NCI-H446 treated with DMSO at 0.1 percent for 48 hours (cell line): ENCODE results near the gene ATRIP.
A peak's percentile ranks its signal among the peaks of the same experiment; 100 is the strongest.
"Not testable (repeated sequence)": the region's sequence is repeated elsewhere in the genome, so short reads cannot be mapped to it uniquely, and the experiment has no call there.

Experiments used
- DNase-seq: peaks from one replicate; lab custom pipeline; 2025; lab: John Stamatoyannopoulos, UW

Gene ATRIP

DNA sequence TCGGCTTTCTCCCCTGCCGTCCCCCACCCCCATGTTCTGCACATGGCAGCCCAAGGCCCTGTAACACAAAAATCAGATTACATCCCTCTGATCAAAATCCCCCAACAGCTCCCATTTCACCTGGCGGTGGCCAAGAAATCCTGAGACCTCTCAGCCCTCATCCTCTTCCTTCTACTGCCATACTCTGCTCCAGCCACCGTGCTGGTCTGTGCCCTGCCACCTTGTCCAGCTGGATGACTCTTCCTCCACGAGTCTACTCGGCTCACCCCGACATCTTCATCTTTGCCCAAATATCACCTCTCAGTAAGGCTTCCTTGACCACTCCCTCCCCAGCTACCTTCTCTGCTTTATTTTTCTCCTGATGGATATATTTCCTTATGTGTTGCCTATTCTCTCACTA is 9.7 kb upstream of the ATRIP start:
- no peak for DNase-seq

- no peak for DNase-seq
Observed at GRCh38 chr3:48437812-48438211, 8.7 kb upstream of the ATRIP start.

- peak; percentile 82 for DNase-seq
Observed at GRCh38 chr3:48439820-48440589, 6.5 kb upstream of the ATRIP start, which contains the start of the genes CCDC51 and TMA7. TSS of gene CCDC51 (minus strand) at chr3:48440119. CDS start at chr3:48435128, 4,991 bp downstream. TSS of gene TMA7 (plus strand) at chr3:48440257. CDS start at chr3:48440297, 40 bp downstream.

DNA sequence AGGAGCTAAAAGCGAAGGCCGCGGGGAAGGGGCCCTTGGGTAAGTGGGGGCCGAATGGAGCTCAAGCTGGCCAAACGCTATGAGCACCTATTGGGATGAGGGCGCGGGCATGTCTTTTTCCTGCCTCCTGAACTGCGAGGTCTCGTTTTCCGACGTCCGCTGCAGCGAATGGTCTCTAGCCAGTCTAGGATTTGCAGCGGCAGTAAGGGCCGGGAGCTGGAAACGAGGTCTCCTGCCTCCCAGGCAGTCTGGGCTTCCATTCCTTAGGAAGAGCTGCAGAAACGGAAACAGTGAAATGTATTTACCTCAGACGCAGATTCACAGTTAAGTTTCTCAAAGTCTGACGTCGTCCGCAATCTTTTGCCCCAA is 6.0 kb upstream of the ATRIP start:
- no peak for DNase-seq

GRCh38 chr3:48441940-48442339 is 4.6 kb upstream of the ATRIP start:
- no peak for DNase-seq

DNA sequence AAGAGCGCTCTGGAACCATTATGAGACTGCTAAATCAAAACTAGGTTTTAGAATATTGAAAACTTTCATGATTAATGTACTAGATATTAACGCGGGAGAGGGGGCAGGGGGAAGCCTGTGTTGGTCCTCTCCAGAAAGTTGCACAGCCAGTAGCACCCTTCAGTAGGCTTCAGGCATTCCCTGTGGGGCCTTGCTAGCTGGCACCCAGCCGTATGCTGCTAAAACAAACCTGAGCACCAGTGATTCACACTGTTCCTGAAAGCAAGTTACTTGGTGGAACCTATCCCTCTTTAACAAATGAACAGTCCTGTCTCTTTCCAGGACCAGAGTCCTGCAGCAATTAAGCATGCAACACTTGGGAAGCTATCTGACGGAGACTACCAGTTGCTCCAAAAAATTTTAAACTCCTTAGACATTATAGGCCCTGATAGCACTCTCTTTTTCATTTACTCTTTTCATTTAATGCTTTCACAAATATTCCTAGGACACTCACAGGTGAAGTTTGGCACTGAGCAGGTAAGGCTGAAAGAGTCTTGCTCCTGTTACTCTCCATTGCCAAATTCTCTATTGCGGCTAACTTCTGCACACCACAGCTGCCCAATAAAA is 1.2 kb upstream of the ATRIP start:
- DNase-seq = no peak

DNA sequence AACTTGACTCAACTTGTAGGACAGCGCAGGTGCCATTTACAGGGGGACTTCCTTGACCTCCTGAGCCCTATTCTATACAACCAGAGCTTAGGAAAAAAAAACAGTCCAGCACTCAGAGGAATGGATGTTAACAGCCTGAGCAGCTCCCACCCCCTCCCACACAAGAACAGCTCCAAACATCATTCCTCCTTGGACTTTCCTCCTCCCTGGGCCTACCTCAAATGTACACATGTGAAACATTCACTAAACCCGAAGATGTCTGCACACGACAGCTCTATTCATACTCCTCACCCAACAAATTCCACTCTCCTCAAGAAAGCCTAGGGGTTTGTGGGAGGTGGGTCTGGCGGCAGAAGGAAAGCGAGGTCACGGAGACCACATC is 503 bp upstream of the ATRIP start:
- no peak for DNase-seq

DNA sequence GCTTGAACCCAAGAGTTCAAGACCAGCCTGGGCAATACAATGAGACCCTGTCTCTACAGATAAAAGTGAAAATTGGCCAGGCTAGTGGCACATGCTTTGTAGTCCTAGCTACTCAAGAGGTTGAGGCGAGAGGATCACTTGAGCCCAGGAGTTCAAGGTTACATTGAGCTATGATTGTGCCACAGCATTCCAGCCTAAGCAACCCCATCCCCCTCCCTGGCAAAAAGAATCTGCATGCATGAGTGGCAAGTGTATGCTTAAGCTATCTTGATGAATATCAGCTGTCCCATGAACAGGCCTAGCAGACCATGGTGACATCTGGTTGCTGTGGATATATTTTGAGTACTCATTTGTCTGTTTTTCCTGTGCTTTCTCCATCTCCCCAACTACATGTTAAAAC is 4.7 kb downstream of the ATRIP start:
- no peak for DNase-seq

GRCh38 chr3:48456456-48456855 is 9.9 kb downstream of the ATRIP start:
- no peak for DNase-seq

DNA sequence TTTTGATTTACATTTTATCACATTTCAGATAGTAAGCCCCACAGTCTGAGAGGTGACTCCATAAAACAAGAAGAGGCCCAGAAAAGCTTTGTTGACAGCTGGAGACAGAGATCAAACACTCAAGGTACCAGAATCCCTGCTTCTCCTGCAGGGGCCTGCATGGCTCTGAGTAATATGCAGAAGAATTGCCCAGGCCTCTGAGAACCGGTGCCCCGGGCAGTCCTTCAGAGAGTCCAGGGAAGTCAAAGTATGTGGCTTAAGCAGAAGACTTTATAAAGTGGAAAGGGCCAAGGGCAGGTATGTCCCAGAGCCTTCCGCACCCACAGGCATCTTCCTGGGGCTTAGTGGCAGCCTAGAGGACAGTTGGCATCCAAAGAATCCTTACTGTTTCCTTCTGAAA is 12.8 kb downstream of the ATRIP start:
- DNase-seq = no peak

DNA sequence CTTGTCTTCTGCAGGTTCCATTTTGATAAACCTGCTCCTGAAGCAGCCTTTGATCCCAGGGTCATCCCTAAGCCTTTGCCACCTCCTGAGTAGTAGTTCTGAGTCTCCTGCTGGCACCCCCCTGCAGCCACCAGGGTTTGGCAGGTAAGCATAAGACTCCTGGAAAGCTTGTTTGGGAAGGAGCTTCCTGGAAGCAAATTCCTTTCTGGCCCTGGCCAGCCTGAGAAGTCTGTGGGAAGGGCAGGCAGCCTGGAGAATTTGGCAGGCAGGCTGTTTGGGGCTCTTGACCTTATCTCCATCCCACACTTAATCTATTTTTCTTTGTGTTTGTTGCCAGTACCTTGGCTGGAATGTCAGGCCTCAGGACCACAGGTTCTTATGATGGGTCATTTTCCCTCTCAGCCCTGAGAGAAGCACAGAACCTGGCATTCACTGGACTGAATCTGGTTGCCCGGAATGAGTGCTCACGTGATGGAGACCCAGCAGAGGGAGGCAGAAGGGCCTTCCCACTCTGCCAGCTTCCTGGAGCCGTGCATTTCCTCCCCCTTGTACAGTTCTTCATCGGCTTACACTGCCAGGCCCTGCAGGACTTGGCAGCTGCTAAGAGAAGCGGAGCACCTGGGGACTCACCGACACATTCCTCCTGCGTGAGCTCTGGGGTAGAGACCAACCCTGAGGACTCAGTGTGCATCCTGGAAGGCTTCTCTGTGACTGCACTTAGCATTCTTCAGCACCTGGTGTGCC is 13.4 kb downstream of the ATRIP start:
- no peak for DNase-seq

- no peak for DNase-seq
Observed at GRCh38 chr3:48460517-48460902, 14.0 kb downstream of the ATRIP start.

GRCh38 chr3:48461767-48462166 is 15.2 kb downstream of the ATRIP start:
- DNase-seq = not testable (repeated sequence)

DNA sequence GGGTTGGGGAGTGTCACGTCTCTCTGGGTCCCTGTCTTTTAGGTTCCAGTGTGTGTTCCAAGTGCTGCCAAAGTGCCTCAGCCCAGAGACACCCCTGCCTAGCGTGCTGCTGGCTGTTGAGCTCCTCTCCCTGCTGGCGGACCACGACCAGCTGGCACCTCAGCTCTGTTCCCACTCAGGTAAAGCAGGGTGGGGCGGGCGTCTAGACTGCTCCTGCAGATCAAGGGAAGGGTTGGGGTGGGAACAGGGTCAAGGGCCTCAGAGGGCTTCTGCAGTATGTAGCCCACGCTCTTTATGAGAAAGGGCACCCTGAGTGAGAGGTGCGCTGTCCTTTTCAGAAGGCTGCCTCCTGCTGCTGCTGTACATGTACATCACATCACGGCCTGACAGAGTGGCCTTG is 17.2 kb downstream of the ATRIP start:
- DNase-seq = no peak

- no peak for DNase-seq
Observed at GRCh38 chr3:48464713-48465221, 18.2 kb downstream of the ATRIP start.

- no peak for DNase-seq
Observed at GRCh38 chr3:48465237-48465530, 18.6 kb downstream of the ATRIP start.

DNA sequence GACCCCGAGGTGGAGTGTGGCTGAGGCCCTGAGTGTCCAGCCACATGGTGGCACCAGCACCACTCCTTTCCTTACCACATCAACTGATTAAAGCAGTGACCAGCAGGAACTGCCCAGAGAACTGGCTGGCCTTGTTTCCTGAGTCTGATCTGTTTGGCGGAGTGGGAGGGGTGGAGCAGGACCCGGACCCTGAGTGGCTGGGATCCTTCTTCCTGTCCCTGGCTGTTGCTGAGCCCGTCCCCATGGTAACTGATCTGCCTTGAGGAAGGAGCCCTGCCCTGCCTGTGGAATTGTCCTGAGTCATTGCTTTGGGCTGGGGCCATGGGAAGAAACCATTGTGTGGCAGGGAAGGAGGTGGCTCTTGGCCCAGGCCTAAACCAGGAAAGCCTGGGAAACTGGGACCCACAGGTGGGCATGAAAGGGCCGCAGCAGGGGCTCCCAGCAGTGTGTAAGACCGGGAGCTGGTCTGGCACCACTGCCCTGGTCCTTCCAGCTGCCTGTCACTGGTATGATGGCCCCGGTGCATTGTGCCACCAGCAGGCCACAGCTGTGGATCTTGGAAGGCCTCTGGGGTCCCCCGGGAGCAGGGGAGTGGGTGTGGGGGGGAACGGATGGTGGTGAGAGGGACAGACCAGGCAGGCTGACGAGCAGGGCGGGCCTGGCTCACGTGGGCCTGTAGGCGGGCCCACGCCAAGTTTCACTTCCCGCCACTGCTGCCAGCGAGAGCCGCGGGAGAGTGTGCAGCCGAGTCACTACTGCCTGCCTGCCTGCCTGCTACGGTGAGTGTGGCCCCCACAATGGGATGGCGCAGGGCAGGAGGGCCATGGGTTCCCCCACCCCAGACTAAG is 19.2 kb downstream of the ATRIP start:
- DNase-seq = peak; percentile 3

- no peak for DNase-seq
Observed at GRCh38 chr3:48466386-48467109, 20.0 kb downstream of the ATRIP start.

GRCh38 chr3:48467110-48467454 is 20.5 kb downstream of the ATRIP start:
- DNase-seq = no peak

DNA sequence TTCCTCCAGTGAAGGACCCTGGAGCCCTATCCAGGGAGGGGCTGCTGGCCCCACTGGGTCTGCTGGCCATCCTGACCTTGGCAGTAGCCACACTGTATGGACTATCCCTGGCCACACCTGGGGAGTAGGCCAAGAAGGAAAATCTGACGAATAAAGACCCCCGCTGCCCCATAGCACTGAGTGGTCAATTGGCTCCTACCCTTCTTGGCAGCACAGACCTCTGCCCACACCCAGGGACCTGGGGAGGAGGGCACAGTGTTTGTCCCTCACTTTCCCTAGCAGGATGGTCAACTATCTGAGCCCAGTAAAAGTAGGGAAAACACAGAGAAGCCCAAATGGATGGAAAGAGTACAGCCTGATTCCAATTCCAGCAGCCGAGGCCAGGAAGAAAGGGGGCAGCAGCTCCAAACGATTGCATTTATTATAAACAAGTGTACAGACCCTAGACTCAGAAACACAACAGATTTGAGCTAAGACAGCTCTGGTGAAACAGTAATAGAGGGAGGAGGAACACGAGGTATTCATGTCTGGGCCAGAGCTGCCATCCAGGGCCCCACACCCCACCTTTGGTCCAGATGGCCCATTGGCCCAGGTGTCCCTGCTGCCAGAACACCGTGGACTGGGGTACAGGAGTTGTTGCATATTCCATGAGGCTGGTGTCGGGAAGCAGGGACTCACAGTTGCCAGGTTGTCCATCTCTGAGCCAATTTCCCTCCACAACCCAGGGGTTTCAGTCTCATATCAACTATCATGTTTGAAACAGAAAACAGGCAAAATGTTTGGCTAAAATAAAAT is 21.1 kb downstream of the ATRIP start:
- no peak for DNase-seq

GRCh38 chr3:48468329-48468731 is 21.8 kb downstream of the ATRIP start:
- DNase-seq = no peak
